Muscle of leg (tissue), 11 donors: ENCODE results near the gene AICDA. TPM values are rescaled to one million over a fixed set of nuclear protein-coding genes. Genes with fewer than 3 reads are reported as not detected.
"Not testable (repeated sequence)": the region's sequence is repeated elsewhere in the genome, so short reads cannot be mapped to it uniquely, and the experiment has no call there.

Experiments used
- DNase-seq: peaks from one replicate; pipeline ENCODE4 v3.0.0; 2013
- H3K27ac ChIP-seq: one replicate; pipeline ENCODE4 v1.5.1; 2013; ENCODE audit warnings: mild to moderate bottlenecking, low read length, control low read depth
- H3K27me3 ChIP-seq: one replicate; pipeline ENCODE4 v1.6.1; 2013; ENCODE audit warnings: low read length; ENCODE audit not compliant: control insufficient read depth, insufficient read depth
- H3K36me3 ChIP-seq: one replicate; pipeline ENCODE4 v1.6.1; 2013; ENCODE audit warnings: low read length; ENCODE audit not compliant: control insufficient read depth, insufficient read depth
- H3K4me1 ChIP-seq: one replicate; pipeline ENCODE4 v1.6.1; 2013; ENCODE audit warnings: low read length; ENCODE audit not compliant: control insufficient read depth, insufficient read depth
- H3K4me3 ChIP-seq: one replicate; pipeline ENCODE4 v1.5.1; 2013; ENCODE audit warnings: low read length, control low read depth
- H3K9me3 ChIP-seq: replicated peaks from 2 replicates; pipeline ENCODE4 v1.6.1; 2013; ENCODE audit warnings: low read depth, low read length; ENCODE audit not compliant: control insufficient read depth
- WGBS: methylation state at CpG from one replicate; pipeline ENCODE4 v1.1.5; 2013; ENCODE audit warnings: missing lambda C conversion rate; ENCODE audit not compliant: insufficient coverage; 5-methylcytosine and 5-hydroxymethylcytosine counted together
- polyA plus RNA-seq, 8 donors: library from polyadenylated mRNA; unstranded; fragments of 120-200 nt; gene quantifications; one replicate each; pipeline versions ENCODE4 v1.2.1 to v1.2.3, GENCODE V29; 2013; ENCODE audit warnings: inconsistent platforms in 1 of 8, low replicate concordance in 1 of 8; ENCODE audit not compliant: insufficient read length in 8 of 8, insufficient read depth in 1 of 8
- total RNA-seq: library from RNA; stranded (reverse); fragments of 120-200 nt; gene quantifications from one replicate; pipeline ENCODE4 v1.2.4, GENCODE V29; 2013

Gene AICDA
- total and polyA plus RNA-seq, 9 donors: 0.09 to 0.65 (median 0.19) TPM

GRCh38 chr12:8590842-8591545 is 21.7 kb downstream of the AICDA start:
- Histone ChIP-seq H3K36me3 (no peaks in the 10 kb centered on the region), H3K9me3 (no peaks in the 10 kb centered on the region), H3K4me3 (no peak overlapping the region), H3K27me3 (no peaks in the 10 kb centered on the region), H3K27ac (no peak overlapping the region), H3K4me1 (no peaks in the 10 kb centered on the region)
- no peak for DNase-seq
- 61% methylated on average over 8 of the region's 10 CpGs for WGBS

GRCh38 chr12:8589679-8590078 is 23.0 kb downstream of the AICDA start:
- no peak overlapping the region for H3K27ac ChIP-seq
- H3K9me3 ChIP-seq: no peaks in the 10 kb centered on the region
- H3K27me3 ChIP-seq: no peaks in the 10 kb centered on the region
- 90% methylated on average over 6 of the region's 7 CpGs for WGBS
- no peak for DNase-seq
- no peaks in the 10 kb centered on the region for H3K36me3 ChIP-seq
- no peaks in the 10 kb centered on the region for H3K4me1 ChIP-seq
- H3K4me3 ChIP-seq: no peak overlapping the region

- DNase-seq, H3K9me3 ChIP-seq, H3K4me1 ChIP-seq, H3K4me3 ChIP-seq, H3K27ac ChIP-seq, H3K36me3 ChIP-seq, H3K27me3 ChIP-seq: not testable (repeated sequence)
- 89% methylated on average over 5 of the region's 13 CpGs for WGBS
These were observed 28.2 kb downstream of the AICDA start for GRCh38 chr12:8584478-8584877.

GRCh38 chr12:8584004-8584403 is 28.7 kb downstream of the AICDA start:
- H3K36me3 ChIP-seq: no peaks in the 10 kb centered on the region
- no peaks in the 10 kb centered on the region for H3K27me3 ChIP-seq
- no peak overlapping the region for H3K4me3 ChIP-seq
- H3K9me3 ChIP-seq: no peaks in the 10 kb centered on the region
- no peaks in the 10 kb centered on the region for H3K4me1 ChIP-seq
- H3K27ac ChIP-seq: no peak overlapping the region
- peak; percentile 62 for DNase-seq
- no CpG with 5 or more reads among the region's 7 CpGs for WGBS

- H3K9me3 ChIP-seq: no peaks in the 10 kb centered on the region
- H3K4me3 ChIP-seq: no peak overlapping the region
- no peaks in the 10 kb centered on the region for H3K36me3 ChIP-seq
- no peak for DNase-seq
- H3K4me1 ChIP-seq: no peaks in the 10 kb centered on the region
- H3K27ac ChIP-seq: no peak overlapping the region
- no peaks in the 10 kb centered on the region for H3K27me3 ChIP-seq
- 55% methylated on average over 2 of the region's 9 CpGs for WGBS
These were observed 31.4 kb downstream of the AICDA start for GRCh38 chr12:8581098-8581784.

- Histone ChIP-seq H3K9me3 (no peaks in the 10 kb centered on the region), H3K36me3 (no peaks in the 10 kb centered on the region), H3K4me3 (no peak overlapping the region), H3K27me3 (no peaks in the 10 kb centered on the region), H3K27ac (no peak overlapping the region), H3K4me1 (no peaks in the 10 kb centered on the region)
- WGBS: 67% methylated on average over 1 of the region's 3 CpGs
- no peak for DNase-seq
These were observed 34.8 kb downstream of the AICDA start for GRCh38 chr12:8577879-8578278.

- Histone ChIP-seq H3K27me3 (no peaks in the 10 kb centered on the region), H3K27ac (no peak overlapping the region), H3K4me3 (no peak overlapping the region), H3K4me1 (no peaks in the 10 kb centered on the region), H3K9me3 (peaks cover 4% of the 10 kb centered on the region), H3K36me3 (no peaks in the 10 kb centered on the region)
- WGBS: no CpG with 5 or more reads among the region's 2 CpGs
- DNase-seq: peak; percentile 44
These were observed 40.2 kb downstream of the AICDA start for GRCh38 chr12:8572507-8572906.

- no peaks in the 10 kb centered on the region for H3K4me1 ChIP-seq
- H3K27me3 ChIP-seq: no peaks in the 10 kb centered on the region
- H3K27ac ChIP-seq: no peak overlapping the region
- DNase-seq: no peak
- no peaks in the 10 kb centered on the region for H3K36me3 ChIP-seq
- H3K4me3 ChIP-seq: no peak overlapping the region
- H3K9me3 ChIP-seq: peaks cover 4% of the 10 kb centered on the region
These were observed 46.1 kb downstream of the AICDA start for GRCh38 chr12:8566525-8566924.

- DNase-seq: peak; percentile 13
- not testable (repeated sequence) for H3K27ac ChIP-seq, H3K4me1 ChIP-seq, H3K4me3 ChIP-seq, H3K27me3 ChIP-seq, H3K36me3 ChIP-seq, H3K9me3 ChIP-seq
- WGBS: no CpG with 5 or more reads among the region's 2 CpGs
These were observed 46.6 kb downstream of the AICDA start for GRCh38 chr12:8566052-8566451.

GRCh38 chr12:8564656-8565055 is 48.0 kb downstream of the AICDA start:
- WGBS: 60% methylated on average over 19 of the region's 22 CpGs
- Histone ChIP-seq H3K27ac (no peak overlapping the region), H3K4me3 (no peak overlapping the region), H3K36me3 (no peaks in the 10 kb centered on the region), H3K9me3 (peaks cover 4% of the 10 kb centered on the region), H3K27me3 (no peaks in the 10 kb centered on the region), H3K4me1 (no peaks in the 10 kb centered on the region)
- DNase-seq: no peak
